Neural crest cell (in vitro differentiated cells): ENCODE measurements around the gene CHCHD6. TPM values are rescaled to one million over a fixed set of nuclear protein-coding genes. Genes with fewer than 3 reads are reported as not detected.

Source experiments
- DNase-seq: peaks from one replicate; pipeline ENCODE4 v3.0.0; 2021; ENCODE audit warnings: low read depth, mixed read lengths, low spot score
- H3K27ac Mint-ChIP-seq: one replicate; pipeline ENCODE4 v1.8.0; 2021; ENCODE audit warnings: mild to moderate bottlenecking, mixed read lengths; ENCODE audit not compliant: unreplicated experiment
- H3K27me3 Mint-ChIP-seq: 2 replicates; pipeline ENCODE4 v1.8.0; 2021; ENCODE audit warnings: low read depth, mild to moderate bottlenecking, mixed read lengths
- H3K36me3 Mint-ChIP-seq: 2 replicates; pipeline ENCODE4 v1.8.0; 2021; ENCODE audit warnings: low read depth, mild to moderate bottlenecking, mixed read lengths
- H3K4me1 Mint-ChIP-seq: 2 replicates; pipeline ENCODE4 v1.8.0; 2021; ENCODE audit warnings: mixed read lengths
- H3K4me3 Mint-ChIP-seq: one replicate; pipeline ENCODE4 v1.8.0; 2021; ENCODE audit warnings: mild to moderate bottlenecking, mixed read lengths
- H3K9me3 Mint-ChIP-seq: 2 replicates; pipeline ENCODE4 v1.8.0; 2021; ENCODE audit warnings: mixed read lengths
- total RNA-seq: library from RNA; stranded (reverse); gene quantifications from 2 replicates; pipeline ENCODE4 v1.2.1, GENCODE V29; 2021
- TF ChIP-seq, protein P1 (sequence below): fragments of 200-600 bp; sonication (generic); conservative IDR thresholded peaks from 2 replicates; pipeline ENCODE4 v1.5.0; 2021; ENCODE audit warnings: antibody characterized with exemption, mild to moderate bottlenecking

CHCHD6 gene
- total RNA-seq, 1 donor from 2014 or later, result 32.9 TPM

DNA sequence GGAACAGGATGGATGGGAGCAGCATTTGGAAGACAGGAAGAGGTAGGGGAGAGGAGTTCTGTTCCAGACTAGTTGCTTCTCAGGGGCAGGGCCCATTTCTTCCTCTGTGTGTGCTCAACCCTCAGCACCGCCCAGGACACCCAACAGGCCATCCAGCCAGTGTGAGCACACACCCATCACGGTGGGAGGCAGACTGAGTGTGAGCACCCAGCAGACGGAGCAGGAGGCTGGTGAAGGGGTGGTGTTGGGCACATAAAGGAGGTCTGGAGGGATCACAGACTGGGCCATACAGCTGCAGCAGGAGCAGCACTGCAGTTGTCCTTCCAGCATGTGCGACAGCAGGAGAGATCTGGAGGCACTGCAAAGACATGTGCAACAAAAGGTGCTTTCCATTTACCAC lies 190.4 kb downstream of the CHCHD6 start:
- Mint-ChIP-seq H3K27me3 (no peaks in the 10 kb centered on the region), H3K36me3 (no peaks in the 10 kb centered on the region), H3K4me3 (no peak overlapping the region), H3K4me1 (peaks cover 25% of the 10 kb centered on the region), H3K9me3 (no peaks in the 10 kb centered on the region), H3K27ac (no peak overlapping the region)
- TF ChIP-seq, protein P1, sequence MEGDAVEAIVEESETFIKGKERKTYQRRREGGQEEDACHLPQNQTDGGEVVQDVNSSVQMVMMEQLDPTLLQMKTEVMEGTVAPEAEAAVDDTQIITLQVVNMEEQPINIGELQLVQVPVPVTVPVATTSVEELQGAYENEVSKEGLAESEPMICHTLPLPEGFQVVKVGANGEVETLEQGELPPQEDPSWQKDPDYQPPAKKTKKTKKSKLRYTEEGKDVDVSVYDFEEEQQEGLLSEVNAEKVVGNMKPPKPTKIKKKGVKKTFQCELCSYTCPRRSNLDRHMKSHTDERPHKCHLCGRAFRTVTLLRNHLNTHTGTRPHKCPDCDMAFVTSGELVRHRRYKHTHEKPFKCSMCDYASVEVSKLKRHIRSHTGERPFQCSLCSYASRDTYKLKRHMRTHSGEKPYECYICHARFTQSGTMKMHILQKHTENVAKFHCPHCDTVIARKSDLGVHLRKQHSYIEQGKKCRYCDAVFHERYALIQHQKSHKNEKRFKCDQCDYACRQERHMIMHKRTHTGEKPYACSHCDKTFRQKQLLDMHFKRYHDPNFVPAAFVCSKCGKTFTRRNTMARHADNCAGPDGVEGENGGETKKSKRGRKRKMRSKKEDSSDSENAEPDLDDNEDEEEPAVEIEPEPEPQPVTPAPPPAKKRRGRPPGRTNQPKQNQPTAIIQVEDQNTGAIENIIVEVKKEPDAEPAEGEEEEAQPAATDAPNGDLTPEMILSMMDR, result no peak
- no peak for DNase-seq

DNA sequence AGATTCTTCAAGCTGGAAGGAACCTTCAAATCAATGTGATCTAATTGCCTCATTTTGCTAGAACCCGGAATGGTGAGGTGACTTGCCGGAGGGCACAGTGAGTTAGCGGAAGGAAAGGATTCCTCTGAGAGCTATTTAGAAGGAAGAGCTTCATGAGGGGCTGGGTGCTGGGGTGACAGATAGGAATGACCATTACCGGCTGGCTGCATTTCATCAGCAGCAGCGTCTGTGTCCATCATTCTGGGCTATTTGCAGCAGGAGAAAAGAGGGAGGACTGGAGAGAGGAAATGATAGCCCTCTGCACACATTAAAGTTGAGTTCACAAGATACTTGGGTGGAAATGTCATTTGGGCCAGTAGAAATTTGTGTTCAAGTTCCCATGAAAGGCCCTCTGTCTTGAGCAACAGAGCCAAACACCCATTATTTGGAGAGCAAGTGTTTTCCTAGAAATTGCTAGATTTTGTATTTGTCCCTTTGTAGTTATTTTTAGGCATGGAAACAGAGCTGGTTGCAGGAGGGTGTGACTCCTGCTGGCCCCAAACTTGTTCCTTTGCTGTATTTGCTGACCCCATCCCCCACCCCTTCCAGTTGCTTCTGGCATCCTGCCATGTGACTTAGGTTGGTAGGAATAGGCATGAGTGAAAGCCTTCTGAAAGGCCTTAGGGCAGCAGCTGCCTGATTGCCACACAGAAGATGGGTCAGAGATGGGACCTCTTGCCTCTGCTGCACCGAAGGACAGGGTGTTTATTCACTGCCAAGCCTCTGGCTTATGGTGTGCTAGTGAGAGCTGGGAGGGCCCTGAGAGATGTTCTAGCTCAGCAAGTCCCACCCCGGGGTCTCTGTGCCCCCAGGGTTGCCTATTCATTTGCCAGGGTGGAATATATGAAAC lies 191.4 kb downstream of the CHCHD6 start:
- Mint-ChIP-seq H3K36me3 (peaks cover 2% of the 10 kb centered on the region), H3K27ac (peak overlapping the region; percentile 78), H3K4me3 (no peak overlapping the region), H3K4me1 (peaks cover 25% of the 10 kb centered on the region), H3K9me3 (no peaks in the 10 kb centered on the region), H3K27me3 (no peaks in the 10 kb centered on the region)
- TF ChIP-seq, protein P1, result no peak
- DNase-seq, result no peak

- H3K36me3 Mint-ChIP-seq, result peaks cover 2% of the 10 kb centered on the region
These were observed 192.0 kb downstream of the CHCHD6 start for GRCh38 chr3:126896067-126896441.

GRCh38 chr3:126896968-126897367 lies 192.9 kb downstream of the CHCHD6 start:
- Mint-ChIP-seq H3K36me3 (peaks cover 2% of the 10 kb centered on the region), H3K27ac (peak overlapping the region; percentile 63), H3K4me3 (no peak overlapping the region), H3K9me3 (no peaks in the 10 kb centered on the region), H3K4me1 (peaks cover 25% of the 10 kb centered on the region), H3K27me3 (no peaks in the 10 kb centered on the region)
- DNase-seq, result no peak
- TF ChIP-seq, protein P1, result no peak

More at GRCh38 chr3:126896067-126896441, 192.0 kb downstream of the CHCHD6 start:
- TF ChIP-seq, protein P1, result no peak
- Mint-ChIP-seq H3K4me1 (peaks cover 25% of the 10 kb centered on the region), H3K9me3 (no peaks in the 10 kb centered on the region), H3K27ac (no peak overlapping the region), H3K4me3 (no peak overlapping the region), H3K27me3 (no peaks in the 10 kb centered on the region)
- no peak for DNase-seq

DNA sequence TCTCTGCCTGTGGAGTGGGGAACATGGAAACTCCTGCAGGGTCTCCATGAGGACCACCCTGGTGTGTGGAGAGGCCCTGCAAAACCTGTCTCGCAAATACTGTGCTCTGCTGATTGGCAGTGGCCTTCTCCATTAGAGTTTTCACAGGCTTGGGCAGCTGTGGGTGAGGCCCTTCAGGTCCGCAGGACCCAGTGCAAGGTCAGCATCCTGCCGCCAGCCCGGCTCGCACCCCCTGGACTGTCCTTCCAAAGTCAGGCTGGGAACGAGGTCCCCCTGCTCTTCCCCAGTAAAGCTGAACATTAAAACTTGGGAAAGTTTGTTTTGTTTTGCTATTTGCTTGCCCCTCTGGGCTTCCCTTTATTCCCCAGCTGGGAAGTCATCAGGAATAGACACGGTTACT lies 193.9 kb downstream of the CHCHD6 start:
- Mint-ChIP-seq H3K4me3 (no peak overlapping the region), H3K27ac (no peak overlapping the region), H3K9me3 (no peaks in the 10 kb centered on the region), H3K4me1 (peaks cover 25% of the 10 kb centered on the region), H3K36me3 (peaks cover 2% of the 10 kb centered on the region), H3K27me3 (no peaks in the 10 kb centered on the region)
- TF ChIP-seq, protein P1, result no peak
- DNase-seq, result no peak
